K562 (cell line): ENCODE measurements around the gene AAR2. TPM values are rescaled to one million over a fixed set of nuclear protein-coding genes. Genes with fewer than 3 reads are reported as not detected.

Experiments
- ATAC-seq: fragments of 200-7000 bp; cut with Tn5 transposase; 3 replicates; pipeline ENCODE4 v1.9.1; 2020; ENCODE audit warnings: moderate library complexity
- BruUV-seq: library from RNA; stranded (reverse); fragments of 400-500 nt; replicated peaks from 2 replicates; lab custom pipeline; 2021; lab: Mats Ljungman, UMichigan
- CTCF ChIA-PET: fragments of 300-600 bp; formaldehyde crosslinking; extraction: SDS; loops from one replicate; lab custom pipeline; 2021; ENCODE audit warnings: low intra/inter-chr PET ratio; lab: Yijun Ruan, JAX
- POLR2A ChIA-PET: fragments of 300-600, 350-650 bp; sonication (Branson Sonifier 250); formaldehyde crosslinking; extraction: SDS; loops from one replicate; lab custom pipeline; 2021; ENCODE audit warnings: antibody characterized with exemption, inconsistent platforms; lab: Yijun Ruan, JAX
- DNase-seq, 4 experiments: peaks; one replicate each; pipeline versions ENCODE4 v3.0.0 to v3.0.0-alpha.2; 2011 to 2018; ENCODE audit warnings: low spot score in 3 of 4, mixed read lengths in 3 of 4; ENCODE audit errors: extremely low read depth in 1 of 4
- FAIRE-seq: peaks from 2 replicates; lab custom pipeline; 2011; peaks lifted over from hg19 to GRCh38; lab: Jason Lieb, UNC
- H2AFZ ChIP-seq: 2 replicates; pipeline ENCODE4 v1.6.0; 2011; ENCODE audit warnings: low read depth, low read length, control low read depth, inconsistent platforms
- H3K27ac ChIP-seq: fragments of 200-600 bp; 3 replicates; pipeline ENCODE4 v1.8.0; 2011; ENCODE audit warnings: low read depth, mild to moderate bottlenecking, control low read depth, inconsistent platforms, low read length, moderate library complexity, mixed read lengths; ENCODE audit errors: extremely low read depth
- H3K27me3 ChIP-seq, 2 experiments: fragments of 300-600 bp in 1 of 2; 2 replicates in 1 of 2; 3 replicates in 1 of 2; pipeline versions ENCODE4 v1.6.0 to v1.8.0; 2011; ENCODE audit warnings: inconsistent platforms in 2 of 2, low read length in 2 of 2, mild to moderate bottlenecking in 1 of 2, mixed read lengths in 1 of 2, moderate library complexity in 1 of 2; ENCODE audit not compliant: control insufficient read depth in 2 of 2, insufficient read depth in 2 of 2
- H3K36me3 ChIP-seq: fragments of 300-600 bp; 3 replicates; pipeline ENCODE4 v1.8.0; 2011; ENCODE audit warnings: mild to moderate bottlenecking, low read length, inconsistent platforms; ENCODE audit not compliant: control insufficient read depth, insufficient read depth
- H3K4me1 ChIP-seq, 2 experiments: fragments of 200-600 bp in 1 of 2; replicated peaks in 1 of 2; 2 replicates in 1 of 2; 3 replicates in 1 of 2; pipeline versions ENCODE4 v1.5.1 to v1.8.0; 2011; ENCODE audit warnings: inconsistent platforms in 2 of 2, low read length in 2 of 2, mild to moderate bottlenecking in 1 of 2, mixed read lengths in 1 of 2, moderate library complexity in 1 of 2; ENCODE audit not compliant: control insufficient read depth in 2 of 2, insufficient read depth in 2 of 2
- H3K4me2 ChIP-seq: 2 replicates; pipeline ENCODE4 v1.6.1; 2011; ENCODE audit warnings: low read length, control low read depth, inconsistent platforms, mixed read lengths; ENCODE audit not compliant: insufficient read depth
- H3K4me3 ChIP-seq: fragments of 200-600 bp; sonication (generic), shearing (Covaris generic); 2 replicates; pipeline ENCODE4 v1.5.1; 2016; ENCODE audit warnings: control low read depth, inconsistent platforms
- H3K79me2 ChIP-seq: fragments of 200-600 bp; 3 replicates; pipeline ENCODE4 v1.8.0; 2011; ENCODE audit warnings: low read length, inconsistent platforms; ENCODE audit not compliant: control insufficient read depth, insufficient read depth
- H3K9ac ChIP-seq, 2 experiments: 2 replicates each; pipeline versions ENCODE4 v1.6.0 to v1.6.1; 2011; ENCODE audit warnings: low read depth in 2 of 2, low read length in 2 of 2, control low read depth in 1 of 2, inconsistent platforms in 1 of 2, mild to moderate bottlenecking in 1 of 2, mixed read lengths in 1 of 2; ENCODE audit not compliant: insufficient read depth in 1 of 2
- H3K9me1 ChIP-seq: one replicate; pipeline ENCODE4 v1.6.0; 2011; ENCODE audit warnings: inconsistent platforms, mild to moderate bottlenecking, low read length, moderate library complexity; ENCODE audit not compliant: control insufficient read depth, insufficient read depth
- H3K9me3 ChIP-seq: replicated peaks from 2 replicates; pipeline ENCODE4 v1.5.1; 2011; ENCODE audit warnings: low read depth, low read length, inconsistent platforms; ENCODE audit not compliant: control insufficient read depth, insufficient read depth
- H4K20me1 ChIP-seq: replicated peaks from 2 replicates; pipeline ENCODE4 v1.6.1; 2011; ENCODE audit warnings: low read length, inconsistent platforms, mixed read lengths; ENCODE audit not compliant: control insufficient read depth, insufficient read depth
- CHD4 ChIP-seq: fragments of 200-600 bp; sonication (generic); IDR thresholded peaks from 3 replicates; pipeline ENCODE4 v1.6.1; 2012; ENCODE audit warnings: low read depth, mild to moderate bottlenecking, mixed read lengths, low read length, inconsistent platforms; ENCODE audit not compliant: insufficient read depth, insufficient replicate concordance, poor library complexity, severe bottlenecking
- ID3 ChIP-seq, 2 experiments: fragments of 250-450 bp in 1 of 2; fragments of 450-650 bp in 1 of 2; sonication (Bioruptor Pico) in 1 of 2; IDR thresholded peaks; 2 replicates each; pipeline versions ENCODE4 v1.6.1 to v1.8.0; 2016 to 2021; ENCODE audit warnings: mild to moderate bottlenecking in 2 of 2, moderate library complexity in 2 of 2, missing compliant biosample characterization in 1 of 2, missing genetic modification characterization in 1 of 2
- MCM3 ChIP-seq: fragments of 450-650 bp; IDR thresholded peaks from 2 replicates; pipeline ENCODE4 v1.6.1; 2016
- NFIC ChIP-seq: fragments of 450-650 bp; IDR thresholded peaks from 2 replicates; pipeline ENCODE4 v1.6.1; 2017; ENCODE audit warnings: mild to moderate bottlenecking, inconsistent platforms
- NFYB ChIP-seq: IDR thresholded peaks from 2 replicates; pipeline ENCODE4 v1.6.1; 2011; ENCODE audit warnings: mild to moderate bottlenecking, moderate library complexity; ENCODE audit not compliant: insufficient read length; ENCODE audit errors: extremely low read depth
- TEAD1 ChIP-seq, 2 experiments: fragments of 450-650 bp in 1 of 2; sonication (generic) in 1 of 2; formaldehyde crosslinking; IDR thresholded peaks; 2 replicates each; pipeline versions ENCODE4 v1.4.0 to v1.8.0; 2020 to 2022; ENCODE audit warnings: mild to moderate bottlenecking in 2 of 2, missing genetic modification reagents in 1 of 2
- U2AF1 ChIP-seq: fragments of 200-400 bp; formaldehyde crosslinking; optimal IDR thresholded peaks from 2 replicates; pipeline ENCODE3; 2017; ENCODE audit warnings: mild to moderate bottlenecking, low read depth, low read length, moderate library complexity
- ZNF277 ChIP-seq: fragments of 250-450 bp; sonication (Bioruptor Pico); IDR thresholded peaks from 2 replicates; pipeline ENCODE4 v1.8.0; 2022; ENCODE audit warnings: inconsistent platforms, mild to moderate bottlenecking, moderate library complexity, borderline replicate concordance
- ZNF282 ChIP-seq: sonication (generic); formaldehyde crosslinking; IDR thresholded peaks from 2 replicates; pipeline ENCODE4 v1.8.1; 2023; ENCODE audit warnings: missing genetic modification reagents
- WGBS: fragments of 100-300 bp; shearing (Covaris generic); methylation state at CpG from one replicate; pipeline ENCODE4 v1.1.6; 2016; ENCODE audit warnings: low coverage, mixed read lengths; ENCODE audit not compliant: insufficient coverage; ENCODE audit errors: missing lambda C conversion rate; 5-methylcytosine and 5-hydroxymethylcytosine counted together
- in situ Hi-C: fragments of 300-500 bp; cut with MboI; formaldehyde crosslinking; loops from 4 replicates; pipeline ENCODE4 v1.15.0; 2018; ENCODE audit warnings: inconsistent platforms, mixed read lengths
- intact Hi-C: fragments of 100-400 bp; cut with micrococcal nuclease; formaldehyde crosslinking; loops from 2 replicates; pipeline ENCODE4 v1.14.2; 2022
- polyA plus RNA-seq, 8 experiments: library from polyadenylated mRNA; depleted of rRNA in 4 of 8; stranded (reverse) in 5 of 8; unstranded in 3 of 8; fragments of >200 nt; fragmentation: Nextera tagmentation in 2 of 8; fragmentation: Illumina TruSeq in 1 of 8; extraction: Ambion mirVana in 2 of 8; extraction: Trizol in 1 of 8; gene quantifications; 2 replicates each; pipeline versions ENCODE4 v1.2.1 to v1.2.3, GENCODE V29; 2011 to 2014; ENCODE audit warnings: inconsistent platforms in 1 of 8, missing spikeins in 1 of 8
- total RNA-seq, 7 experiments: library from RNA; depleted of rRNA in 6 of 7; stranded (reverse); fragments of >200 nt in 6 of 7; fragmentation: Illumina TruSeq in 2 of 7; extraction: Trizol in 2 of 7; gene quantifications; 2 replicates each; pipeline versions ENCODE4 v1.2.1 to v1.2.3, GENCODE V29; 2011 to 2021; ENCODE audit warnings: low replicate concordance in 1 of 7

Gene AAR2
- total and polyA plus RNA-seq, 9 of the 15 experiments (the other 6 are each of a cell fraction or from before 2014, with no cell fraction given), result 6.5 to 36.2 (median 24.7) TPM

DNA sequence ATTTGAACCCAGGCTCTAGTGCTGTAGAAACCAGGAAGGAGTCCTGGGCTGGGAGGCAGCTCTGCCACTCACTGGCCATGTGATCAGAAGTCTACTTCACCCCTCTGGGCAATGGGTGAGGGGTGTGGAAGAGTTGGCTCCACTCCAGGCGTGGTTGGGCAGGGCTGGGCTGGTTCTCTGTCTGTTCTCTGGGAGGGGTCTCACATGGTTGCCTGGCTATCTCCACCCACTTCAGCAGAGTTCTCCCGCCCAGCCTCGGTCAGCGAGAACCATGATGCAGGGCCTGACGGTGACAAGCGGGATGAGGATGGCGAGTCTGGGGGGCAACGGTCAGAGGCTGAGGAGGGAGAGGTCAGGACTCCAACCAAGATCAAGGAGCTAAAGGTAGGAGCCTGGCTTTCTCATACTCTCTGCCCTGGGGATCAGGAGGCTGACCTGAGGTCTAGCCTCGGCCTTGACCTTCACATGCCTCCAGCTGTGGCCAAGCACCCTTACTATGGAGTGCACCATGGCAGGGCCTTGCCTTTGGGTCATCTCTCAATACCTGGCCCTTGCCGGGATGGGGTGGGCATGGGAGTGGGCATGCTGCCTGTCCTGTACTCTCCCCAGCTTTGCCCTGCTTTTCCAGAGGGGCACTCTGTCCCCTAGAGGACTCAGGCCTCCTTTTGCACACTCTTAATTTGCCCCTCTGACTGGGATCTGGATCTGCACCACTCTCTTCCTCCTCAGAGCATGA is 42.1 kb upstream of the AAR2 start:
- no peaks in the 10 kb centered on the region for H3K36me3 ChIP-seq
- no peak overlapping the region for H3K4me3 ChIP-seq
- no peak for FAIRE-seq
- no TSS peak for BruUV-seq
- ChIA-PET CTCF (no interaction called here), POLR2A (interaction anchor here (0.6 to 1.2 kb wide), 3 partner anchors 11 to 277 kb away, joined by 4 to 6 read pairs (median 5); no protein-coding TSS in a partner anchor)
- H4K20me1 ChIP-seq, result peaks cover 3% of the 10 kb centered on the region; the same call in 1 of the 2 replicates
- ATAC-seq, result no peak
- no peak for TF ChIP-seq CHD4
- TF ChIP-seq ZNF282 (CRISPR knock-in tag), result no peak
- TF ChIP-seq NFIC, result peak; percentile 32; the same call in 1 of the 2 replicates
- TF ChIP-seq MCM3, result no peak
- TF ChIP-seq TEAD1 (CRISPR knock-in tag; IDR thresholded peaks at IDR 0.05), result no peak
- TF ChIP-seq NFYB, result no peak
- no peak for TF ChIP-seq ID3 (CRISPR knock-in tag; IDR thresholded peaks at IDR 0.05)
- no peak for TF ChIP-seq ID3 (tag; IDR thresholded peaks at IDR 0.05)
- TF ChIP-seq ZNF277 (CRISPR knock-in tag), result no peak
- TF ChIP-seq U2AF1, result no peak
- H3K79me2 ChIP-seq, result no peaks in the 10 kb centered on the region
- H3K4me1 ChIP-seq, result no peaks in the 10 kb centered on the region
- 13% methylated on average over 10 of the region's 10 CpGs for WGBS
- H2AFZ ChIP-seq, result no peak overlapping the region
- peaks cover 12 to 52% of the 10 kb centered on the region in 2 experiments; a peak in 3 of 5 replicates for H3K27me3 ChIP-seq
- no peak overlapping the region for H3K4me2 ChIP-seq
- DNase-seq, result no peak
- H3K9ac ChIP-seq, result no peak overlapping the region
- in situ Hi-C loops (no loop called here), intact Hi-C loops (no loop called here)
- H3K9me3 ChIP-seq, result no peaks in the 10 kb centered on the region
- H3K9me1 ChIP-seq, result no peaks in the 10 kb centered on the region
- no peak overlapping the region for H3K27ac ChIP-seq
